Activated effector memory CD4-positive, alpha-beta T cell treated with Interleukin-2 at 50 U/mL for 16 hours (primary cell): ENCODE results near the gene HSPA5.
"Not testable (repeated sequence)": the region's sequence is repeated elsewhere in the genome, so short reads cannot be mapped to it uniquely, and the experiment has no call there.

Experiments used
- DNase-seq: peaks from one replicate; pipeline ENCODE4 v3.0.0-alpha.2; 2020

Gene HSPA5

DNA sequence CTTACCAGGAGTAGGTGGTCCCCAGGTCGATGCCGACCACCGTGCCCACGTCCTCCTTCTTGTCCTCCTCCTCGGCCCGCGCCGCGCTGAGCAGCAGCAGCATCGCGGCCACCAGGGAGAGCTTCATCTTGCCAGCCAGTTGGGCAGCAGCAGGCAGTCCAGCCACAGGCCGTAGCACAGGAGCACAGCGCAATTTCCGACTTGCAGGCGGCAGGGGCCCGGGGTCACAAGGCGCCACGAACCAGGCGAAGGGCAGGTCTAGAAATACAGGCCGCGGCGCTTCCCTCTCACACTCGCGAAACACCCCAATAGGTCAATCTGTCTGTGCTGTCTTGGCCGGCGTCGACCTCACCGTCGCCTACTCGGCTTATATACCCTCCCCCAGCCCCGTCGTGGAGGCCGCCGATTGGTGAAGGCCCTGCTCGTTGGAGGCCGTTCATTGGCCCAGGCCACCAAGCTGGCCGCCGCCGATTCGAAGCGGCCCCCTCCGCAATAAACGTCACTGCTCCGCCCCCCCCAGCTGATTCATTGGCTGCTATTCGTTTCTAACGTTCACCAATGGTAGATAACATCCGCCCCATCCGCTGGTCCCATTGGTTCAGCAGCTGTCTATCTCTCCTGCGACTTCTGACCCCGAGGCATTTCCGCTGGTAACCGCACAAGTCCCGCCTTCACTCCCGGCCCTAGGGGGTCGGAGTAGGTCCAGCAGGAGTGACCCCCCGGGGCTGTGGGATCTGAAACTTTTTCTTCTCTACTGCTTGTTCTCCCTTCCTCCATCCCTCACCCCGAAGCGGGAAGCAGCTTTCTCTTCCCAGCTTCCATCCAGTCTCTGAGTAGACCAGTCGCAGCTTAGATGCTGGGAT lies at the start of gene HSPA5:
TSS of gene HSPA5 (minus strand) at position 344 of the 863 bp plus-strand sequence. CDS start at position 127, 217 bp downstream.
- DNase-seq = peak; percentile 99

- DNase-seq = not testable (repeated sequence)
Measured at GRCh38 chr9:125286935-125287433, 45.8 kb upstream of the HSPA5 start.

- no peak for DNase-seq
Measured at GRCh38 chr9:125284855-125285254, 43.7 kb upstream of the HSPA5 start.

- DNase-seq = no peak
Measured at GRCh38 chr9:125280945-125281344, 39.8 kb upstream of the HSPA5 start.

GRCh38 chr9:125277411-125277810 lies 36.3 kb upstream of the HSPA5 start:
- no peak for DNase-seq

DNA sequence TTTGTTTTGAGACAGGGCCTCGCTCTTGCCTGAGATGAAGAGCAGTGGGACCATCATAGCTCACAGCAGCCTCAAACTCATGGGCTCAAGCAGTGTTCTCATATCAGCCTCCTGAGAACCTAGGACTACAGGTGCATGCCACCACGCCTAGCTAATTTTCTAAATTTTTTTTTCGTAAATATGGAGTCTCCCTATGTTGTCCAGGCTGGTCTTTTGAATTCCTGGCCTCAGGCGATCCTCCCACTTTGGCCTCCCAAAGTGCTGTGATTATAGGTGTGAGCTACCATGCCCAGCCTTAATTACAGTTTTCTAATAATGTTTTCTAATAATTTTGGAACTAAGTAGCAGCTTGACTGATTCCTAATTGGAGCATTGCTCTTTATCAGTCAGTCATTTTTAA lies 35.6 kb upstream of the HSPA5 start:
- DNase-seq = no peak

DNA sequence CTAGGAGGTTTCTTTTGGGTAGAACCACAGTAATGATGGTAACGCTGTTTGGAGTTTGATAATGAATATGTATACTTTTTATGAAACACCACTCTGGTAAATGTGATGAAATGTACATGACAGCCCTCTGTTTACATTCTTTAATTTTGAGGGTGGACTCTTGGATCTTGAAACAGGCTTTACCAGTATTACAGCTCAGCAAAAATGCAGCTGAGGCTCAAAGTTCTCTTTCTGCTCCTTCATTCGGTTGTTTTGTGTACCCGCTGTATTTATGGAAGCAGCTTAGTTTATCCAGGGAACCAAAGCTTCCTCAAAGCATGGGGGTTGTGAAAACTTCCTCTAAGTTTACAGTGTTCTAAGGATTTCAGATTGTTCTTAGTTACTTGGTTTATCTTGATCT lies 31.6 kb upstream of the HSPA5 start:
- no peak for DNase-seq

DNA sequence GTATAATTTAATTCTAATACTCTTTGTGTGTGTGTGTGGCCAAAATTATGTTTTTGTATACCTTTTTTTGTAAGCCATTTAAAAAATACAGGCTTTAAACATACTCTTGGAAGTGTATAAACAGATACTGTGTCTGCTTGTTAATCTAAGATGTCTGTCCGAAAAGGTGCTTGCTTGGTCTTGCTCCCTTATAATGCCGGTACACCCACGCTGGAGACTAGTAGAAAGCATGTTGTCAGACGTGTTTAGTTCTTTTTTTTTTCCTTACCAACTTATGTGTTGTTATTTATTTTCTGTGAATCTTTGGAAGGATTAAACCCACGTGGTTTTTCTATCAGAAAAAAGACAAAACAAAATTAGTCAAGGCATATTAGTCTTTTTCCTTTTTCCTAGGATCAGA lies 29.9 kb upstream of the HSPA5 start:
- DNase-seq = no peak

GRCh38 chr9:125269014-125269397 lies 27.9 kb upstream of the HSPA5 start:
- DNase-seq = no peak

DNA sequence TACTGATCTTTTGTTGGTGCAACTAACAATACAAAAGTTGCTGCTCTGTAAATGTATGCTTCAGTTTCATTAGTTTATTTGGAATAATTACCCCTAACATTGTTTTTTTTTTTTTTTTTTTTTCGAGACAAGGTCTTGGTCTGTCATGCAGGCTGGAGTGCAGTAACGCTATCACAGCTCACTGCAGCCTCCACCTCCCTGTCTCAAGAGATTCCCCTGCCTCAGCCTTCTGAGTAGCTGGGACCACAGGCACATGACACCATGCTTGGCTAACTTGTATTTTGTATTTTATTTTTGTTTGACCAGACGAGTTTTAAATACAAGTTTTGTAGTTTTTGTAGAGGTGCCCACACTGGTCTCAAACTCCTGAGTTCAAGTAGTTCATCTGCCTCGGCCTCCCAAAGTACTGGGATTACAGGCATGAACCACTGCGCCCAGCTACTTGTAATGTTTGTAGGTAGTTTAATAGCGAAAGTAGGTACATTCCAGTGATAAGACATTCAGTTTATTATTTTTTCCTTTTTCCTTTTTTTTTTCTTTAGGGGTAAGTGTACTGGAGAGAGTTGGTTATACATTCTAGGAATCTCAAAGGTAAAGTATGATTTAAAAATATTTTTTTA lies 27.4 kb upstream of the HSPA5 start:
- DNase-seq = no peak

DNA sequence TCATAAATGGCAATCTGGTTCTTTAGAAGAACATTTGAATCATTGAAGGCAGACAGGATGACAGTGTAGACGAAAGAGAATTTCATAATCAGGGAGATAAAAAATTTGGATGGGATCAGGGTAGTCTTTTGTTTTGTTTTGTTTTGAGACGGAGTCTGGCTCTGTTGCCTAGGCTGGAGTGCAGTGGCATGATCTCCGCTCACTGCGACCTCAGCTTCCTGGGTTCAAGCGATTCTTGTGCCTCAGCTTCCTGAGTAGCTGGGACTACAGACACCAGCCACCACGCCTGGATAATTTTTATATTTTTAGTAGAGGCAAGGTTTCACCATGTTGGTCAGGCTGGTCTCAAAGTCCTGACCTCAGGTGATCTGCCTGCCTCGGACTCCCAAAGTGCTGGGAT lies 22.9 kb upstream of the HSPA5 start:
- DNase-seq = not testable (repeated sequence)

DNA sequence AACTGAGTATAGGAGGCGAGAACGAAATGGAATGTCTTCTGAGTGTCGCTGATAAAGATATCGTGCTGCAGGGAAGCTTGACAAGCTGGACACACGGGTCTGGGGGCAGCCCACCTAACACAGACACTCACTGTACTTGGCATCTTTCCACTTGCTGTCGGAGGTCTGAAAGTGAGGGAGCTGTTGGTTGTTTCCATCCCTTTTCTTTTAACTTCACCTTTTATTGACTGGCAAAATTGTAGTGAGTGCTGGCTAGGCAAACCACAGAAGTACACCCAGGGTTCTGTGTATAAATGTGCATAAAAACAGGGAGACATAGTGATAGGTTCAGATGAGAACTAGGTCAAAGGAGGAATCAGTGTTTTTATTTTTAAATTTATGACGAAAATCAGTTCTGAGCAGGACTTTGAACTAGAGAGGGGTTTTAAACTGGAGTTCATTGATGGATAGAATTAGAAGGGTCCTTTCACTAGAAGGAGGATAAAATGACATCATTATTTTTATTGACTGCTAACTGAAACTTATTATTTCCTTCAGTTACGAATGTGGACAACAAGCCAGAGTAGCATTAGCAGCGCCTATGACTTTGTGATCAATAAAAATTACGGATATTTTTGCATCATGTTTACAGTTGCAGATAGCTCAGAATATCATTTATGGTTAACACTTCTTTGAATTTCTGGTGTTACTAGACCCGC lies 21.3 kb upstream of the HSPA5 start:
- no peak for DNase-seq

DNA sequence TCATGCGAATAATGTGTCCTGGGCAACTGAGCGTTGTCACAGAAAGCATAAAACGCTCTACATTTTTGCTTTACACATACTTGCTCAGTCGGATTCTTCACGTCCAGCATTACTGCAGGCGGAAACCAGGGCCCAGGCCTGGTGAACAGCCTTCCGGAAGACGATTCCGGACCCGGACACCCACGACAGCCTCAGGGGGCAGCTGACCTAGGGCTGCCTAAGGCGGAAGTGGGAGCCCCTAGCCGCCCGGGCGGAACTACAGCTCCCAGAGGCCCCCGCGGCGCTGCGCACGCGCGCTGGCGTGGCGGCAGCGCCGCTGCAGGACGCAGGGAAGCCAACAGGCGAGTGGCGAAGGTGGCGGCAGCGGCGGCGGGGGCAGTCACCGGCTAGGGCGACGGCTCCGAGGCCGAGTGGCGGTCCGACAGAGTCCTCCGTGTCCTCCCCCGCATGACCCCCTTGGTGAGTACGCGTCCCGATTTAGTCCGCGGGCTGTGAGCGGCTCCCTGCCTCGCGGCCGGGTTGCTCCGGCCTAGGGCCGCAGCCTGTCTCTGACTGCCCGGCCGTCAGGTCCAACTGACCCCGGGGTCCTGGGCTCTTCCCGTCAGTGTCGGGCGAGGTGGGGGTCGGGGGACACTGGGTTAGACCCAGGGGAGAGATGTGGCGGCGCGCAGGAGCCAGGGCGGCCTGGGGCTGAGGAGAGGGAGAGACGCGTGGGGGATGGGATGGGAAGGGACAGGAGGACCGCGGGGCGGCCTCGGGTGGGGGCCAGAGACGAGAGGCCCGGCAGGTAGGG lies 20.6 kb upstream of the HSPA5 start, which contains the start of gene GAPVD1:
TSS of gene GAPVD1 (plus strand) at position 326 of the 793 bp plus-strand sequence. CDS start 37,096 bp downstream, outside the sequence.
- peak; percentile 85 for DNase-seq

DNA sequence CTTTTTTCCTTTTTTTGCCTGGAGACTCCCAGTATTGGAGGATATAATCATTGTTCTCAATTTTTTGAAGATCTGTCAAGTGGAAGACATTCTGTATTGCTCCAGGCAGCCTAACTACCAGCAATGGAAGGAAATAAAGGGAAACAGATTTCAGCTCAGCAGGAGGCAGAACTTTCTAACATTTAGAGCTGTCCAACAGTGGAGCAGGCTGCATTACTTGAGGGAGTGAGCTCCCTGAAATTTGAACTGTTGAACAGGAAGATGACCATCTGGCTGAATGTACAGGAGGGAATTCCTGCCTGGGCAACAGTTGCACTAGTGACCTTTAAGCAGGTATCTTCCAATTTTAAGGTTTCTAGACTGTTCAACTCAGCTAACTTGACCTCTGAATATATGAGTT lies 19.4 kb upstream of the HSPA5 start:
- no peak for DNase-seq

DNA sequence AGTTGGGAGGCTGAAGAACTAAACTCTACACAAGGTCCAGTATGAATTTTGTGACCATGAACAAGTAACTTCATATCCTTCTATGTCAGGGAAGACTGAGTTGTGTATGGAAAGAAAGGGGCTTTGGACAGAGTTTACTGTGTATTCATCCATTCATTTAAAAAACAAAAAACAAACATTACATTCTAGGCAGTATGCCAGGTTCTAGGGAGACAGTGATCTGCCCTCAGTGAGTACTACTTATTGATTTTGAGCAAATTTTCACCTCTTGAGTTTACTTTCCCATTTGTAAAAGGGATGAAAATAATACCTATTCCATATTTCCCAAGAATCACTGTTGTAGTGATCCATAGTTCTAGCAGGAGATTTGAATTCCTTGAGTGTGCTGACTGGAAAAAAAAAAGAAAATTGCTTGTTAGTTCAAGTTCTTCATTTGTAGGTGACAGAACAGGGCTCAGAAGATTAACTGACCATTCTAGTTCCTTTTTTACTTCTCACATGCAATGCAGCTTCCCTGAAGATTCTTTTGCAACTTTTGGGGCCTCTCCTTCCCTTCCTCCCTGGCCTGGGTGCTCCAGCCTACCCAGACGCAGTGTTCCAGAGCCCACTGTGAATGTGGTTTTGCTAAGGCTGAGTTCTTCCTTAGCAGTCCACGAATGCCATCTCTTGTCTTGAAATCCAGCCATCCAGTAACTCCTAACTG lies 17.8 kb upstream of the HSPA5 start:
- no peak for DNase-seq

GRCh38 chr9:125258160-125258785 lies 17.1 kb upstream of the HSPA5 start:
- DNase-seq = no peak

- no peak for DNase-seq
Measured at GRCh38 chr9:125255781-125256391, 14.7 kb upstream of the HSPA5 start.

GRCh38 chr9:125254231-125254630 lies 13.1 kb upstream of the HSPA5 start:
- no peak for DNase-seq

DNA sequence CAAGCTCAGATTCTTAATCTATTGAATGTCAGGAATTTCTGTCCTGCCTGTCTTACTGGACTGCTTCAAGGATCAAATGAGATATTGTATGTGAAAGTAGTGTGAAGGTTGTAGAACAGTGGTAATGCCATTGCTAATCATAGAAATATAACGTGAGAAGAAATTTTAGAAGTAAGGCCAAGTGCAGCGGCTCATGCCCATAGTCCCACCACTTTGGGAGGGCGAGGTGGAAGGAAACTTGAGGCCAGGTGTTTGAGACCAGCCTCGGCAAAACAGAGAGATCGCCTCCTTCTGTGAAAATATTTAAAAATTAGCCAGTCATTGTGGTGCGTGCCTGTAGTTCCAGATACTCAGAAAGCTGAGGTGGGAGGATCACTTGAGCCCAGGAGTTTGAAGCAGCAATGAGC lies 5.1 kb upstream of the HSPA5 start:
- no peak for DNase-seq

- no peak for DNase-seq
Measured at GRCh38 chr9:125243792-125244260, 2.7 kb upstream of the HSPA5 start.
